ENCODE results near the gene DOLPP1.

DNA sequence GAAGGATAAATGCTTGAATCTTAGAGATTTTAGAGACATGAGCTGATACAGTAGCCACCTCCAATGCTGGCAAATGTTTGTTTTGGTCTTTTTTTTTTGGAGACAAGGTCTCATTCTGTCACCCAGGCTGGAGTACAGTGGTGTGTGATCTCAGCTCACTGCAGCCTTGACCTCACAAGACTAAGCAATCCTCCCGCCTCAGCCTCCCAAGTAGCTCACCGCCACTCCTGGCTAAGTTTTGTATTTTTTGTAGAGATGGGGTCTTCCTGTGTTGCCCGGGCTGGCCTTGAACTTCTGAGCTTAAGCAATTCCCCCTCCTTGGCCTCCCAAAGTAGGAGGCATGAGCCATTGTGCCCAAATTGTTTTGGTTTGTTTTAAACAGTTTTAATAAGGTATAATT lies 6.8 kb upstream of the DOLPP1 start:
- TF ChIP-seq EZH2 (IDR thresholded peaks at IDR 0.05; ENCODE audit: low read depth, low read length, severe bottlenecking) (no peak), BRCA1 (IDR thresholded peaks at IDR 0.05; ENCODE audit: low read depth, low read length) (no peak), SIN3A (conservative IDR thresholded peaks at IDR 0.05 in 1 of 2, IDR thresholded peaks at IDR 0.05 in 1 of 2; ENCODE audit: low read depth in 1 of 2, low read length in 2 of 2) (no peak), POLR2A (IDR thresholded peaks at IDR 0.05; ENCODE audit: control extremely low read depth in 1 of 2, low read depth in 2 of 2, low read length in 2 of 2) (no peak), SRF (IDR thresholded peaks at IDR 0.05; ENCODE audit: low read depth, low read length) (no peak)
- TF ChIP-seq, protein P1, sequence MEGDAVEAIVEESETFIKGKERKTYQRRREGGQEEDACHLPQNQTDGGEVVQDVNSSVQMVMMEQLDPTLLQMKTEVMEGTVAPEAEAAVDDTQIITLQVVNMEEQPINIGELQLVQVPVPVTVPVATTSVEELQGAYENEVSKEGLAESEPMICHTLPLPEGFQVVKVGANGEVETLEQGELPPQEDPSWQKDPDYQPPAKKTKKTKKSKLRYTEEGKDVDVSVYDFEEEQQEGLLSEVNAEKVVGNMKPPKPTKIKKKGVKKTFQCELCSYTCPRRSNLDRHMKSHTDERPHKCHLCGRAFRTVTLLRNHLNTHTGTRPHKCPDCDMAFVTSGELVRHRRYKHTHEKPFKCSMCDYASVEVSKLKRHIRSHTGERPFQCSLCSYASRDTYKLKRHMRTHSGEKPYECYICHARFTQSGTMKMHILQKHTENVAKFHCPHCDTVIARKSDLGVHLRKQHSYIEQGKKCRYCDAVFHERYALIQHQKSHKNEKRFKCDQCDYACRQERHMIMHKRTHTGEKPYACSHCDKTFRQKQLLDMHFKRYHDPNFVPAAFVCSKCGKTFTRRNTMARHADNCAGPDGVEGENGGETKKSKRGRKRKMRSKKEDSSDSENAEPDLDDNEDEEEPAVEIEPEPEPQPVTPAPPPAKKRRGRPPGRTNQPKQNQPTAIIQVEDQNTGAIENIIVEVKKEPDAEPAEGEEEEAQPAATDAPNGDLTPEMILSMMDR (IDR thresholded peaks at IDR 0.05; ENCODE audit: control extremely low read depth in 1 of 3, insufficient read depth in 1 of 3, low read depth in 1 of 3, low read length in 3 of 3): no peak

All from H1 (cell line).